K562 (cell line): ENCODE measurements around the gene ZSWIM9.

Experiments used
- CHD2 ChIP-seq: IDR thresholded peaks from 2 replicates; pipeline ENCODE4 v1.6.1; 2011; ENCODE audit warnings: low read depth, low read length
- ESRRA ChIP-seq: fragments of 450-650 bp; IDR thresholded peaks from 2 replicates; pipeline ENCODE4 v1.6.1; 2014; ENCODE audit warnings: low read depth, mild to moderate bottlenecking, moderate library complexity, borderline replicate concordance
- HNRNPUL1 ChIP-seq: fragments of 200-400 bp; formaldehyde crosslinking; IDR thresholded peaks from 2 replicates; pipeline ENCODE4 v1.6.1; 2017; ENCODE audit warnings: low read length
- KDM4B ChIP-seq, 2 experiments: fragments of 450-650 bp in 1 of 2; sonication (generic) in 1 of 2; IDR thresholded peaks; 2 replicates each; pipeline ENCODE4 v1.6.1; 2016 to 2017; ENCODE audit warnings: borderline replicate concordance in 2 of 2, antibody characterized with exemption in 1 of 2, low read depth in 1 of 2, mild to moderate bottlenecking in 1 of 2
- RNF2 ChIP-seq: sonication (generic); IDR thresholded peaks from 2 replicates; pipeline ENCODE4 v1.6.1; 2016
- ZFX ChIP-seq: sonication (generic); formaldehyde crosslinking; IDR thresholded peaks from 2 replicates; pipeline ENCODE4 v1.8.0; 2022; ENCODE audit warnings: mild to moderate bottlenecking, missing genetic modification reagents, moderate library complexity
- ZKSCAN1 ChIP-seq: fragments of 150-350 bp; IDR thresholded peaks from 2 replicates; pipeline ENCODE4 v1.6.1; 2016; ENCODE audit warnings: low read depth, low read length

GRCh38 chr19:48174445-48175030, 4.1 kb downstream of the ZSWIM9 start:
- TF ChIP-seq HNRNPUL1 = no peak
- no peak for TF ChIP-seq RNF2
- peak; percentile 92 for TF ChIP-seq ZKSCAN1
- TF ChIP-seq ZFX (CRISPR knock-in tag) = no peak
- TF ChIP-seq CHD2 = no peak
- no peak for TF ChIP-seq KDM4B (IDR thresholded peaks at IDR 0.05; ENCODE audit: borderline replicate concordance in 2 of 2, low read depth in 1 of 2)
- no peak for TF ChIP-seq ESRRA
